ENCODE measurements around the gene IFIT2.

DNA sequence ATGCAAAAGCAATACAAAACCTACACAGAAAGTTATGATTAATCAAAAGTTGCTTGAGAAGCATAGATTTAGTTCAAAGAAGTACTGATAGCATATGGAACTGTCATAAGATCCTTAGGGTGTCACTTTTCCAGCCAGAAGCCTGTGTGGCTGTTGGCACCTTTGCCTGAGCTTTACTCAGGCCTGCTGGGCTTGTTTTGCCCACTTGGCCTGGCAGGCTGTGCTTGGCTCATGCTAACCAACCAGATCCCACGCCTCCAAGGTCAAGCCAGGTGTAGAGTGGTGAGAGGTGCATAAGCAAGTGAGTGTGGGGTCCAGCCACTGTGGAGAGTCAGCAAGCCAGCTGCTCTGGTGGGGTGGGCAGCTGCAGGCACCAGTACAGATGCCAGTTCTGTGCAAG is 38.3 kb upstream of the IFIT2 start:
- TF ChIP-seq SUZ12 (IDR thresholded peaks at IDR 0.05; ENCODE audit: extremely low read depth, insufficient read depth, insufficient read length) = no peak
- no peak for TF ChIP-seq YY1 (IDR thresholded peaks at IDR 0.05; ENCODE audit: insufficient read depth, insufficient read length)
- TF ChIP-seq ZNF274 (IDR thresholded peaks at IDR 0.05; ENCODE audit: low read depth, low read length) = no peak

Data from NT2/D1 (cell line).